Measurements from ENCODE around the gene RHBDL3. TPM values are rescaled to one million over a fixed set of nuclear protein-coding genes. Genes with fewer than 3 reads are reported as not detected.

Gene RHBDL3
- polyA plus RNA-seq, 2 of the 4 experiments (the other 2 are of a cell fraction) = 2.0 to 6.6 TPM

DNA sequence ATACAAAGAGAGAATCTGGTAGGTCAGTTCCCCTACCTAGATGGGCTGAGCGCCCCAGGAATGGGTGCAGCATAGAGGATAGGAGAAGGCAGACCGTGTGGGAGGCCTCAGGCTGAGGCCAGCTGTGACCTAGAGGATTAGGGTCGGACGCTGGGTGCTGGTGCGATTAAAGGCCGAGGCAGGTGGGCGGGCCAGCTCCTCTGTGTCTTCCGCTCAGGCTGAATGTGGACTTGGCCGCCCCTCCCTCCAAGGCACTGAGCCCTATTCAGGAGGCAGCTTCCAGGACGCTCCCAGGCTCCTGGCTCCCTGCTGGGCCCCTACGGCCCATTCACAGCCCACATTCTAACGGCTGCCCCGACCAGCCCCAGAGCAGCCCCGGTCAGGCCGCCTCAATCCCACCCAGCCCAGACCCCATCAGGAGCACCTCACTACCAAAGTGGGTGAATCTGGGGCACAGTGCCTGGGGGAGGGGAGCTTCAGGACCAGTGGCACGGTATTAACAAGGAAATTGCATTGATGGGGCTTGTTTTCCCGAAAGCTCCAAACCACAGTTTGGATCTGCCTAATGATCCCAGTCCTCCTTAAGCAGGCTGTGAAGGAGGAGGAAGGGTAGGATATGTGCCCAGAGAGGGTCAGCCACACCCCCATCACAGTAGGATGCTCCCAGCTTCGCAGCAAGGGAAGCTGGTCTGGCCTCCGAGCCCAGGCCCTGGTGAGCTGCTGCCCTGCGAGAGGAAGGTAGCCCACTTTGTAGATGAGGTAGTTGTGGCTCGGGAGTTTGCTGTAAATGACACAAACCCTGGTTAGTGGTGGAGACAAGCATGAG lies 14.5 kb downstream of the RHBDL3 start (continued):
- TF ChIP-seq, protein P1, sequence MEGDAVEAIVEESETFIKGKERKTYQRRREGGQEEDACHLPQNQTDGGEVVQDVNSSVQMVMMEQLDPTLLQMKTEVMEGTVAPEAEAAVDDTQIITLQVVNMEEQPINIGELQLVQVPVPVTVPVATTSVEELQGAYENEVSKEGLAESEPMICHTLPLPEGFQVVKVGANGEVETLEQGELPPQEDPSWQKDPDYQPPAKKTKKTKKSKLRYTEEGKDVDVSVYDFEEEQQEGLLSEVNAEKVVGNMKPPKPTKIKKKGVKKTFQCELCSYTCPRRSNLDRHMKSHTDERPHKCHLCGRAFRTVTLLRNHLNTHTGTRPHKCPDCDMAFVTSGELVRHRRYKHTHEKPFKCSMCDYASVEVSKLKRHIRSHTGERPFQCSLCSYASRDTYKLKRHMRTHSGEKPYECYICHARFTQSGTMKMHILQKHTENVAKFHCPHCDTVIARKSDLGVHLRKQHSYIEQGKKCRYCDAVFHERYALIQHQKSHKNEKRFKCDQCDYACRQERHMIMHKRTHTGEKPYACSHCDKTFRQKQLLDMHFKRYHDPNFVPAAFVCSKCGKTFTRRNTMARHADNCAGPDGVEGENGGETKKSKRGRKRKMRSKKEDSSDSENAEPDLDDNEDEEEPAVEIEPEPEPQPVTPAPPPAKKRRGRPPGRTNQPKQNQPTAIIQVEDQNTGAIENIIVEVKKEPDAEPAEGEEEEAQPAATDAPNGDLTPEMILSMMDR (IDR thresholded peaks at IDR 0.05) = no peak
- TF ChIP-seq POLR2AphosphoS2 (conservative IDR thresholded peaks at IDR 0.05; ENCODE audit: low read length) = no peak
- no peak for TF ChIP-seq FOSL2 (IDR thresholded peaks at IDR 0.05)
- no peak for TF ChIP-seq FOSL2 (CRISPR knock-in tag; IDR thresholded peaks at IDR 0.05)
- TF ChIP-seq EP300 (IDR thresholded peaks at IDR 0.05) = no peak
- TF ChIP-seq JUNB (IDR thresholded peaks at IDR 0.05) = no peak

DNA sequence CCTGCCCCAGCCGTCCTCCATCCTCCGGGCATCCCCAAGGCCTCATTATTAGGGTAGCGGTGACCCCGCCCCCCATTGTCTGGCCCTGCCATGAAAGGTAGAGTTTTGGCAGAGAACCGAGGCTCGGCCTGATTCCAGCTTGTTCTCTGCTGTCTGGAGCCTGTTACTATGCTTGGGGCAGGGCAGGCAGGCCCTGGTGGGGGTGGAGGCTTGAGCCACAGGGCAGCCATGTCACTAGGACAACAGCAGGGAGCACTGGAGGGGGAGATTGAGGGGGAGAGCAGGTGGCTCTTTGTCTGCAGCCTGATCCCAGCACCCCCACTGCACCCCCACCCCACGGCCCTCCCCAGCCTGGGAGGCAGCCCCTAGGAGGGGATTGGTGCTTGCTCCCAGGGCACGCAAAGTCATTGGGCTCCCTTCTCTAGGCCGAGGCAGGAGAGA lies 15.4 kb downstream of the RHBDL3 start:
- ATAC-seq = peak in 1 of 2 experiments; percentile 33; a peak in 2 of 6 replicates

DNA sequence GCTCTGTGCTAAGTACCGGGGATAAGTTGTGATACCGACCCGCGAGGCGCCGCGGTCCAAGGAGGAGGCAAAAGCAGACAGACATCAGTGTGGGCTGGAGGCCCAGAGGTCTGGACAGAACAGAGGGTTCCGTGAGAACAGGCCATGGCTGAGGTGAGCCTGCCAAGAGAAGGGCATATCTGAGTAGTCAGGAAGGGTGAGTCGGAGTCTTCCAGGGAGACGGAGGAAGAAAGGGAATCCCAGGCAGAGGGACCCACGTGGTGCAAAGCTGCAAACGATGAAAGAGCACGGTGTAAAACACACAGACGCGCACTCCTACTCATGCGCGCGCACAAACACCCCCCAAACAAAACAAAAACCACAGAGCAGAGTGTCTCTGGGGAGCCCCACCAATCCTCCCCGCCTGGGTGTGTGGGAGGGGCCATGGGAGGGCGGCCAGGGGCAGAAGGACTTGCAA lies 18.1 kb downstream of the RHBDL3 start:
- TF ChIP-seq, protein P2, sequence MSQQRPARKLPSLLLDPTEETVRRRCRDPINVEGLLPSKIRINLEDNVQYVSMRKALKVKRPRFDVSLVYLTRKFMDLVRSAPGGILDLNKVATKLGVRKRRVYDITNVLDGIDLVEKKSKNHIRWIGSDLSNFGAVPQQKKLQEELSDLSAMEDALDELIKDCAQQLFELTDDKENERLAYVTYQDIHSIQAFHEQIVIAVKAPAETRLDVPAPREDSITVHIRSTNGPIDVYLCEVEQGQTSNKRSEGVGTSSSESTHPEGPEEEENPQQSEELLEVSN (IDR thresholded peaks at IDR 0.05; ENCODE audit: borderline replicate concordance, low read depth) = no peak
- TF ChIP-seq RARB (CRISPR knock-in tag; IDR thresholded peaks at IDR 0.05) = no peak
- TF ChIP-seq NPAS2 (CRISPR knock-in tag; IDR thresholded peaks at IDR 0.05; ENCODE audit: borderline replicate concordance) = no peak
- TF ChIP-seq, protein P3, sequence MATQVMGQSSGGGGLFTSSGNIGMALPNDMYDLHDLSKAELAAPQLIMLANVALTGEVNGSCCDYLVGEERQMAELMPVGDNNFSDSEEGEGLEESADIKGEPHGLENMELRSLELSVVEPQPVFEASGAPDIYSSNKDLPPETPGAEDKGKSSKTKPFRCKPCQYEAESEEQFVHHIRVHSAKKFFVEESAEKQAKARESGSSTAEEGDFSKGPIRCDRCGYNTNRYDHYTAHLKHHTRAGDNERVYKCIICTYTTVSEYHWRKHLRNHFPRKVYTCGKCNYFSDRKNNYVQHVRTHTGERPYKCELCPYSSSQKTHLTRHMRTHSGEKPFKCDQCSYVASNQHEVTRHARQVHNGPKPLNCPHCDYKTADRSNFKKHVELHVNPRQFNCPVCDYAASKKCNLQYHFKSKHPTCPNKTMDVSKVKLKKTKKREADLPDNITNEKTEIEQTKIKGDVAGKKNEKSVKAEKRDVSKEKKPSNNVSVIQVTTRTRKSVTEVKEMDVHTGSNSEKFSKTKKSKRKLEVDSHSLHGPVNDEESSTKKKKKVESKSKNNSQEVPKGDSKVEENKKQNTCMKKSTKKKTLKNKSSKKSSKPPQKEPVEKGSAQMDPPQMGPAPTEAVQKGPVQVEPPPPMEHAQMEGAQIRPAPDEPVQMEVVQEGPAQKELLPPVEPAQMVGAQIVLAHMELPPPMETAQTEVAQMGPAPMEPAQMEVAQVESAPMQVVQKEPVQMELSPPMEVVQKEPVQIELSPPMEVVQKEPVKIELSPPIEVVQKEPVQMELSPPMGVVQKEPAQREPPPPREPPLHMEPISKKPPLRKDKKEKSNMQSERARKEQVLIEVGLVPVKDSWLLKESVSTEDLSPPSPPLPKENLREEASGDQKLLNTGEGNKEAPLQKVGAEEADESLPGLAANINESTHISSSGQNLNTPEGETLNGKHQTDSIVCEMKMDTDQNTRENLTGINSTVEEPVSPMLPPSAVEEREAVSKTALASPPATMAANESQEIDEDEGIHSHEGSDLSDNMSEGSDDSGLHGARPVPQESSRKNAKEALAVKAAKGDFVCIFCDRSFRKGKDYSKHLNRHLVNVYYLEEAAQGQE (IDR thresholded peaks at IDR 0.05) = no peak
- no peak for TF ChIP-seq RAD21 (conservative IDR thresholded peaks at IDR 0.05 in 1 of 2, IDR thresholded peaks at IDR 0.05 in 1 of 2)
- TF ChIP-seq TP53 (CRISPR knock-in tag; IDR thresholded peaks at IDR 0.05) = no peak
- no peak for TF ChIP-seq NR3C1 (IDR thresholded peaks at IDR 0.05)
- TF ChIP-seq, protein P4, sequence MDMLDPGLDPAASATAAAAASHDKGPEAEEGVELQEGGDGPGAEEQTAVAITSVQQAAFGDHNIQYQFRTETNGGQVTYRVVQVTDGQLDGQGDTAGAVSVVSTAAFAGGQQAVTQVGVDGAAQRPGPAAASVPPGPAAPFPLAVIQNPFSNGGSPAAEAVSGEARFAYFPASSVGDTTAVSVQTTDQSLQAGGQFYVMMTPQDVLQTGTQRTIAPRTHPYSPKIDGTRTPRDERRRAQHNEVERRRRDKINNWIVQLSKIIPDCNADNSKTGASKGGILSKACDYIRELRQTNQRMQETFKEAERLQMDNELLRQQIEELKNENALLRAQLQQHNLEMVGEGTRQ (IDR thresholded peaks at IDR 0.05) = peak; percentile 14; the same call in 1 of the 2 replicates
- POLR2A ChIA-PET = interaction anchor here (0.6 kb wide), 1 partner anchor 47 kb away, joined by 7 read pairs; no protein-coding TSS in a partner anchor
- Histone ChIP-seq H3K27ac (peak overlapping the region in 1 of 2 experiments; percentile 36; a peak in 1 of 6 replicates), H3K4me2 (no peak overlapping the region), H3K9me3 (no peaks in the 10 kb centered on the region), H3K4me1 (peaks cover 28% of the 10 kb centered on the region; the same call in 2 of the 3 replicates), H3K4me3 (no peak overlapping the region)
- FAIRE-seq (no peak), DNase-seq (ENCODE audit: low read depth in 1 of 2, low spot score in 1 of 2) (no peak), ATAC-seq (peak in 1 of 2 experiments; percentile 42; a peak in 3 of 6 replicates)
- CTCF ChIA-PET = no interaction called here
- 76% methylated on average over 20 of the region's 20 CpGs for whole genome bisulfite sequencing (ENCODE audit: missing lambda C conversion rate)

More for the DNA sequence above, 15.4 kb downstream of the RHBDL3 start:
- ChIA-PET POLR2A (interaction anchor here (1.1 kb wide), 1 partner anchor 20 kb away, joined by 3 read pairs; no protein-coding TSS in a partner anchor), CTCF (interaction anchor here (1.3 to 2.6 kb wide), 7 partner anchors 14 to 39 kb away, joined by 3 to 12 read pairs (median 3); no protein-coding TSS in a partner anchor)
- Histone ChIP-seq H3K27ac (peak overlapping the region; percentile 8 to 52; a peak in 3 of 6 replicates), H3K9me3 (no peaks in the 10 kb centered on the region), H3K4me1 (peaks cover 27% of the 10 kb centered on the region), H3K4me3 (no peak overlapping the region), H3K4me2 (0 out of 3 replicates have a peak overlapping the region, but pooled peaks have one; percentile 14)
- TF ChIP-seq, protein P2 (IDR thresholded peaks at IDR 0.05; ENCODE audit: borderline replicate concordance, low read depth) = no peak
- TF ChIP-seq CBX2 (IDR thresholded peaks at IDR 0.05; ENCODE audit: borderline replicate concordance, low read depth) (no peak), RAD21 (conservative IDR thresholded peaks at IDR 0.05 in 1 of 2, IDR thresholded peaks at IDR 0.05 in 1 of 2) (no peak), ZSCAN20 (CRISPR knock-in tag; IDR thresholded peaks at IDR 0.05) (no peak), MAFK (IDR thresholded peaks at IDR 0.05; ENCODE audit: partially characterized antibody) (no peak), HEYL (CRISPR knock-in tag; IDR thresholded peaks at IDR 0.05) (no peak)
- TF ChIP-seq, protein P5, sequence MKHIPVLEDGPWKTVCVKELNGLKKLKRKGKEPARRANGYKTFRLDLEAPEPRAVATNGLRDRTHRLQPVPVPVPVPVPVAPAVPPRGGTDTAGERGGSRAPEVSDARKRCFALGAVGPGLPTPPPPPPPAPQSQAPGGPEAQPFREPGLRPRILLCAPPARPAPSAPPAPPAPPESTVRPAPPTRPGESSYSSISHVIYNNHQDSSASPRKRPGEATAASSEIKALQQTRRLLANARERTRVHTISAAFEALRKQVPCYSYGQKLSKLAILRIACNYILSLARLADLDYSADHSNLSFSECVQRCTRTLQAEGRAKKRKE (CRISPR knock-in tag; IDR thresholded peaks at IDR 0.05; ENCODE audit: low read depth) = no peak
- TF ChIP-seq, protein P6, sequence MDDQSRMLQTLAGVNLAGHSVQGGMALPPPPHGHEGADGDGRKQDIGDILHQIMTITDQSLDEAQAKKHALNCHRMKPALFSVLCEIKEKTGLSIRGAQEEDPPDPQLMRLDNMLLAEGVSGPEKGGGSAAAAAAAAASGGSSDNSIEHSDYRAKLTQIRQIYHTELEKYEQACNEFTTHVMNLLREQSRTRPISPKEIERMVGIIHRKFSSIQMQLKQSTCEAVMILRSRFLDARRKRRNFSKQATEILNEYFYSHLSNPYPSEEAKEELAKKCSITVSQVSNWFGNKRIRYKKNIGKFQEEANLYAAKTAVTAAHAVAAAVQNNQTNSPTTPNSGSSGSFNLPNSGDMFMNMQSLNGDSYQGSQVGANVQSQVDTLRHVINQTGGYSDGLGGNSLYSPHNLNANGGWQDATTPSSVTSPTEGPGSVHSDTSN (IDR thresholded peaks at IDR 0.05) = no peak
- no peak for DNase-seq (ENCODE audit: low read depth in 1 of 2, low spot score in 1 of 2)
- FAIRE-seq = no peak
- WGBS (ENCODE audit: missing lambda C conversion rate) = 55% methylated on average over 9 of the region's 9 CpGs

All from A549 (cell line).